Progenitor cell of endocrine pancreas (in vitro differentiated cells): ENCODE results near the gene SPIN3. TPM values are rescaled to one million over a fixed set of nuclear protein-coding genes. Genes with fewer than 3 reads are reported as not detected.
"Not testable (repeated sequence)": the region's sequence is repeated elsewhere in the genome, so short reads cannot be mapped to it uniquely, and the experiment has no call there.

Experiments used
- DNase-seq: peaks from one replicate; pipeline ENCODE4 v3.0.0; 2021; ENCODE audit warnings: low spot score; ENCODE audit not compliant: unreplicated experiment
- H3K27ac Mint-ChIP-seq: 2 replicates; pipeline ENCODE4 v1.8.0; 2021; ENCODE audit warnings: mild to moderate bottlenecking, moderate library complexity, mixed read lengths
- H3K27me3 Mint-ChIP-seq: 2 replicates; pipeline ENCODE4 v1.8.0; 2021; ENCODE audit warnings: mixed read lengths
- H3K36me3 Mint-ChIP-seq: 2 replicates; pipeline ENCODE4 v1.8.0; 2022; ENCODE audit warnings: mixed read lengths; ENCODE audit not compliant: insufficient read depth
- H3K4me1 Mint-ChIP-seq: 2 replicates; pipeline ENCODE4 v1.8.0; 2021; ENCODE audit warnings: low read depth, mixed read lengths
- H3K4me3 Mint-ChIP-seq: 2 replicates; pipeline ENCODE4 v1.8.0; 2021; ENCODE audit warnings: low read depth, mild to moderate bottlenecking, moderate library complexity, mixed read lengths
- H3K9me3 Mint-ChIP-seq: 2 replicates; pipeline ENCODE4 v1.8.0; 2021; ENCODE audit warnings: low read depth, mixed read lengths
- CTCF ChIP-seq: fragments of 200-600 bp; sonication (generic); IDR thresholded peaks from one replicate; pipeline ENCODE4 v1.5.0; 2021; ENCODE audit warnings: antibody characterized with exemption, mild to moderate bottlenecking; ENCODE audit not compliant: unreplicated experiment
- long read RNA-seq: library from polyadenylated mRNA; unstranded; transcript quantifications from one replicate; pipeline ENCODE4 v2.0.0, GENCODE V29; 2020
- total RNA-seq: library from RNA; stranded (reverse); gene quantifications from 2 replicates; pipeline ENCODE4 v1.2.1, GENCODE V29; 2021

The SPIN3 gene
- 23.8 and 26.1 TPM in 2 replicates for total RNA-seq
- long read RNA-seq, full-length matches to known transcripts, result 55 of 65 reads
- long read RNA-seq, partial matches to known transcripts, result 5 of 65 reads
- long read RNA-seq, other reads (novel, unspliced or antisense), result 5 of 65 reads

GRCh38 chrX:56995271-56995994 is at the start of gene SPIN3:
TSS of gene SPIN3 (minus strand) at chrX:56995541. CDS start at chrX:56994947, 594 bp downstream.
- Mint-ChIP-seq H3K4me1 (peaks cover 12% of the 10 kb centered on the region), H3K27me3 (no peaks in the 10 kb centered on the region), H3K4me3 (peak within 1 kb of the TSS; percentile 84), H3K9me3 (peaks cover 28% of the 10 kb centered on the region), H3K36me3 (peaks cover 16% of the 10 kb centered on the region), H3K27ac (peak within 1 kb of the TSS; percentile 97)
- TF ChIP-seq CTCF, result no peak
- peak; percentile 80 for DNase-seq

GRCh38 chrX:57044245-57044644 is 48.9 kb upstream of the SPIN3 start:
- H3K4me1 Mint-ChIP-seq, result no peaks in the 10 kb centered on the region
- TF ChIP-seq CTCF, result no peak
- no peaks in the 10 kb centered on the region for H3K36me3 Mint-ChIP-seq
- no peak for DNase-seq
- peaks cover 29% of the 10 kb centered on the region for H3K9me3 Mint-ChIP-seq
- no peaks in the 10 kb centered on the region for H3K27me3 Mint-ChIP-seq
- H3K27ac Mint-ChIP-seq, result no peak overlapping the region
- H3K4me3 Mint-ChIP-seq, result no peak overlapping the region

GRCh38 chrX:57037265-57037664 is 41.9 kb upstream of the SPIN3 start:
- H3K4me3 Mint-ChIP-seq, H3K27me3 Mint-ChIP-seq, H3K36me3 Mint-ChIP-seq, H3K4me1 Mint-ChIP-seq, DNase-seq, H3K27ac Mint-ChIP-seq: not testable (repeated sequence)
- peaks cover 41% of the 10 kb centered on the region for H3K9me3 Mint-ChIP-seq

- no peak for DNase-seq
- Mint-ChIP-seq H3K4me3 (peak overlapping the region; percentile 84), H3K36me3 (peaks cover 16% of the 10 kb centered on the region), H3K4me1 (peaks cover 12% of the 10 kb centered on the region), H3K27ac (peak overlapping the region; percentile 51), H3K27me3 (no peaks in the 10 kb centered on the region), H3K9me3 (peaks cover 28% of the 10 kb centered on the region)
- no peak for TF ChIP-seq CTCF
Measured at GRCh38 chrX:56994375-56995270, 718 bp downstream of the SPIN3 start.

- TF ChIP-seq CTCF, result no peak
- no peak for DNase-seq
- Mint-ChIP-seq H3K27ac (no peak overlapping the region), H3K27me3 (no peaks in the 10 kb centered on the region), H3K4me1 (no peaks in the 10 kb centered on the region), H3K4me3 (no peak overlapping the region), H3K9me3 (peaks cover 20% of the 10 kb centered on the region), H3K36me3 (peaks cover 17% of the 10 kb centered on the region)
Measured at GRCh38 chrX:56987741-56988140, 7.6 kb downstream of the SPIN3 start.
